Measurements from ENCODE around the gene DCTN3. TPM values are rescaled to one million over a fixed set of nuclear protein-coding genes. Genes with fewer than 3 reads are reported as not detected.

Gene DCTN3
- total RNA-seq, 6 experiments from 2014 or later, result 150 to 176 (median 161) TPM

DNA sequence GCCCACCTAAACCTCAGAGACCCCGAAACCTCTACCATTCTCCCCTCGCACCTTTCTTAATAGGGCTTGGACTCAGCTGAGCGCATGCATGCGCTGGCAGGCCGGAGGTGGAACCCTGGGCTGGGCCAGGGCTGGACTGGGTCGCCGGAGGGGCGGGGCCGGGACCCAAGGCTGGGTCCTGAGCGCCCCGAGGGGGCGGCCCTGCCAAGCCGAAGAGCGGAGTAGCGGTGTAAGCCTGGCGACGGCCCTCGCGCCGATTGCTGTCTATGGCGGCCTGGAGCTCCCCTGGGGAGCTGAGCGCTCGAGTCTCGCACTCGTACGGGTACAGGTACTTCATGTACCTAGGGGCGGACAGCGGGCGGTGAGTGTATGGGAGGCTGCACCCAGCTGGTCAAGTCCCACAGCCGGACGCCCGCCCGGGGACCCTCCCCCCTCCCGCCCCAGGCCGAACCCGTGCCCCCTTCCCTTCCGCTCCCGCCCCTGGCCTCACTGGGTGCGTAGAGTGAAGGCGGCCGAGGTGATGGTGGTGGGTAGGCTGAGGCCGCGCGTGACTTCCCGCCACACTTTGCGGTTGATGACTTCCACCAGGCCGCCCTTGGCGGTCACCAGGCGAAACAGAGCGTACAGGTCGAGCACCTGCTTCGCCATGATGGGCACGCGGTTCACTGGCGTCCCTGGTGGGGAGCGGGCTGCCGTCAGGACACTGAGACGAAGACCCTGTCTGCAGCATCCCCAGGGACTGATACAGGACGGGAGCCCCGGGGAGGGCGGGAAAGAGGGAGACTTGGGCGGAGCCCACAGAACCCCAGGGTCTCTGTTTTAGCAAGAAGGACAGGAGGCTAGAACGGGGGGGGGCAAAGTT lies 3.3 kb upstream of the DCTN3 start:
- TF ChIP-seq, protein P1, sequence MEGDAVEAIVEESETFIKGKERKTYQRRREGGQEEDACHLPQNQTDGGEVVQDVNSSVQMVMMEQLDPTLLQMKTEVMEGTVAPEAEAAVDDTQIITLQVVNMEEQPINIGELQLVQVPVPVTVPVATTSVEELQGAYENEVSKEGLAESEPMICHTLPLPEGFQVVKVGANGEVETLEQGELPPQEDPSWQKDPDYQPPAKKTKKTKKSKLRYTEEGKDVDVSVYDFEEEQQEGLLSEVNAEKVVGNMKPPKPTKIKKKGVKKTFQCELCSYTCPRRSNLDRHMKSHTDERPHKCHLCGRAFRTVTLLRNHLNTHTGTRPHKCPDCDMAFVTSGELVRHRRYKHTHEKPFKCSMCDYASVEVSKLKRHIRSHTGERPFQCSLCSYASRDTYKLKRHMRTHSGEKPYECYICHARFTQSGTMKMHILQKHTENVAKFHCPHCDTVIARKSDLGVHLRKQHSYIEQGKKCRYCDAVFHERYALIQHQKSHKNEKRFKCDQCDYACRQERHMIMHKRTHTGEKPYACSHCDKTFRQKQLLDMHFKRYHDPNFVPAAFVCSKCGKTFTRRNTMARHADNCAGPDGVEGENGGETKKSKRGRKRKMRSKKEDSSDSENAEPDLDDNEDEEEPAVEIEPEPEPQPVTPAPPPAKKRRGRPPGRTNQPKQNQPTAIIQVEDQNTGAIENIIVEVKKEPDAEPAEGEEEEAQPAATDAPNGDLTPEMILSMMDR (IDR thresholded peaks at IDR 0.05), result no peak
- peaks cover 41% of the 10 kb centered on the region for H3K27me3 Mint-ChIP-seq (ENCODE audit: insufficient read depth)
- no peaks in the 10 kb centered on the region for H3K36me3 Mint-ChIP-seq (ENCODE audit: low read depth)
- no peak overlapping the region for H3K27ac Mint-ChIP-seq
- no peak for DNase-seq
- H3K4me3 Mint-ChIP-seq, result no peak overlapping the region
- no peaks in the 10 kb centered on the region for H3K9me3 Mint-ChIP-seq
- peaks cover 37% of the 10 kb centered on the region for H3K4me1 Mint-ChIP-seq (ENCODE audit: low read depth)

DNA sequence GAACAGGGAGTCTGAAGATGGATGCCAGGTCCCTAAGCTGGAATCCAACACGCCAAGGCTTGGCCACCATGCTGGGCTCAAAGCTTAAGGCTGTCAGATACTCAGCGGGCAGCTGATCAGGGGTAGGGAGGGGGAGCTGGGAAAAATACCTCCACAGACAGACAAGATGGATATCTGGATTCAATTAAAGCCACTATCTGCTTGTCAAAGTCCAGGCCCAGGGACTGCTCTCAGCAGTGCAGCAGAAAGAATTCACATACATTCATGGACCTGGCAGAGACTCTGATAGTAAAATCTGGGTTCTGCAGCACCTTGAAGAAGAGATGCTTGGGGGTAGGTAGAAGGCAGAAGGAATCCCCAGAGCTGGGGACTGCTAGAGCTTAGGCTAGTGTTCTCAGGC lies 5.2 kb downstream of the DCTN3 start:
- H3K9me3 Mint-ChIP-seq, result no peaks in the 10 kb centered on the region

DNA sequence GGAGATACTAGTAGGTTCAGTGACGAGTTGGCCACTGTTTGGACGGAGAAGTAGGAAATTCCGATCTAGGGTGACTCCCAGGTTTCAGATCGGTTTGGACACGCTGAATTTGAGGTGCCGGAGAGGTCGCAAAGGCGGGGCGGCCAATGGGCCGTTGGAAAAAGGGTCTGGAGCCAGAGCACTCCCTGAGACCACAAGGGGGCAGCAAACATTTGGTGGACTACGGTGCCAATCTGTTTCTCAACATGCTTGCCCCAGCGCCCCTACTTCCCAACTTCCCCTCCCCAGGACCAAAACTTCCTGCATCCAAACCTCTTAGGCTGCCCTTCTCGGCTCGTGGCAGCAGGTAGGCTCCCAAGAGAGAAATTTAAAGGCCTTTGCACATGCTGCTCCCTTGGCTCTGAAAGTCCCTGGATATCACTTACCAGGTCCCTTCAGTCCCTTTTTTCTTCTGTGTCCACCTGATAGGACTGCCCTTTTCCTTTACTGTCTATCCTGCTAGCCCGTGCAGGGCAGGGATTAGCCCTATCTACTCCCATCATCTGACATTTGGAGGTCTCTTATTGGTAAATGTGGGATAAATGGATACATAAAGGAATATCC lies 7.4 kb downstream of the DCTN3 start:
- H3K27me3 Mint-ChIP-seq (ENCODE audit: insufficient read depth), result no peaks in the 10 kb centered on the region
- TF ChIP-seq, protein P1 (IDR thresholded peaks at IDR 0.05), result peak; percentile 91
- peak overlapping the region; percentile 93 for H3K4me3 Mint-ChIP-seq
- H3K36me3 Mint-ChIP-seq (ENCODE audit: low read depth), result peaks cover 13% of the 10 kb centered on the region; the same call in 1 of the 2 replicates
- peak; percentile 71 for DNase-seq
- H3K4me1 Mint-ChIP-seq (ENCODE audit: low read depth), result peaks cover 18% of the 10 kb centered on the region
- H3K27ac Mint-ChIP-seq, result peak overlapping the region; percentile 84
- H3K9me3 Mint-ChIP-seq, result no peaks in the 10 kb centered on the region

More for the DNA sequence above, 5.2 kb downstream of the DCTN3 start:
- Mint-ChIP-seq H3K27ac (no peak overlapping the region), H3K4me3 (no peak overlapping the region), H3K27me3 (ENCODE audit: insufficient read depth) (no peaks in the 10 kb centered on the region), H3K36me3 (ENCODE audit: low read depth) (peaks cover 13% of the 10 kb centered on the region; the same call in 1 of the 2 replicates), H3K4me1 (ENCODE audit: low read depth) (peaks cover 32% of the 10 kb centered on the region)
- TF ChIP-seq, protein P1 (IDR thresholded peaks at IDR 0.05), result no peak
- no peak for DNase-seq

DNA sequence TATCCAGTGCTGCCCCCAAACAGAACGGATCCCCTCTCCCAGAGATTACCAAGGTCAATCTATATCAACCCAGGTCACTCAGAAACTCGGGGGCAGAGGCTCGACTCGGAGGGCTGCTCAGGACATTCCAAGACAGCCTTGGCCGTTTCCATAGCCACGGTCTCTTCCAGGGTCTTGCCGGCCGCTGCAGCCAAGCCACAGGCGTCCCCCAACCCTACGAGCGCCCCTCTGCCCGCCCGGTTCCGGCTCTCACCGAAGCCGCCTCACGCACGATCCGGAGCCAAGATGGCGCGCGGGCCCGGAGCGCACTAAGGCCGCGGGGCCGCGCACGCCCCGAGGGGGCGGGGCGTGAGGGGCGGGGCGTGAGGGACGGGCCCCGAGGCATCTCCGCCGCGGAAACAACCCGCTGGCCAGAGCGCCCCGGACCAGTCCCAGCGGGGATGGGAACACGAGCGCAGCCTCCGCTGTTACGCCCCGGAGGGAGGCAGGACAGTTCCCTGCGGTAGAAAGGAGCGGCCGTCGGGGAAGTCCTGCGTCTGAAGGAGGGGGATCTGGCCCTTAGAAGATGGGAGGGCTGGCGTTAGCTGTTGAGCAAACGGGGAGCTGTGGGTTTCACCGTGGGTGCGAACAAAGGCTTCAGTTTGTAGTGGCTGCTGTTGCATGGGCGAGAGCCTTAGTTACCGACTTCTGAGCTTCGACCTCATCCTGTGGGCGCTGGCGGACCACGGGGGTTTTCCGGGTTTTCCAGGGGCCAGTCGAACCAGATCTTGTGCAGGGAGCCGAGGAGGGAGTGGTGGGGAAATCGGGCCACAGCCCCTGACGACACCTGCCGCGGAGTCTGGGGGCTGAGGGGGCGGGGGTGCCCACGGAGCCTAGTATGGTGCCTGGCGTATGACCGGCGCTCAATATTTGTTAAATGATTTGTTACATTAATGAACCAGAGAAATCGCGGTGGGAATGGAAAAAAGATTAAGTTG lies 8.2 kb downstream of the DCTN3 start, which contains the start of gene RPP25L:
RPP25L (minus strand) TSS at position 287 of the 977 bp plus-strand sequence. CDS start 801 bp downstream, outside the sequence.
- H3K4me3 Mint-ChIP-seq, result peak within 1 kb of the TSS; percentile 93
- H3K27ac Mint-ChIP-seq, result peak within 1 kb of the TSS; percentile 84
- TF ChIP-seq, protein P1 (IDR thresholded peaks at IDR 0.05), result no peak
- H3K9me3 Mint-ChIP-seq, result no peaks in the 10 kb centered on the region
- H3K27me3 Mint-ChIP-seq (ENCODE audit: insufficient read depth), result no peaks in the 10 kb centered on the region
- peaks cover 8% of the 10 kb centered on the region; the same call in 1 of the 2 replicates for H3K36me3 Mint-ChIP-seq (ENCODE audit: low read depth)
- DNase-seq, result peak; percentile 72
- H3K4me1 Mint-ChIP-seq (ENCODE audit: low read depth), result peaks cover 18% of the 10 kb centered on the region

DNA sequence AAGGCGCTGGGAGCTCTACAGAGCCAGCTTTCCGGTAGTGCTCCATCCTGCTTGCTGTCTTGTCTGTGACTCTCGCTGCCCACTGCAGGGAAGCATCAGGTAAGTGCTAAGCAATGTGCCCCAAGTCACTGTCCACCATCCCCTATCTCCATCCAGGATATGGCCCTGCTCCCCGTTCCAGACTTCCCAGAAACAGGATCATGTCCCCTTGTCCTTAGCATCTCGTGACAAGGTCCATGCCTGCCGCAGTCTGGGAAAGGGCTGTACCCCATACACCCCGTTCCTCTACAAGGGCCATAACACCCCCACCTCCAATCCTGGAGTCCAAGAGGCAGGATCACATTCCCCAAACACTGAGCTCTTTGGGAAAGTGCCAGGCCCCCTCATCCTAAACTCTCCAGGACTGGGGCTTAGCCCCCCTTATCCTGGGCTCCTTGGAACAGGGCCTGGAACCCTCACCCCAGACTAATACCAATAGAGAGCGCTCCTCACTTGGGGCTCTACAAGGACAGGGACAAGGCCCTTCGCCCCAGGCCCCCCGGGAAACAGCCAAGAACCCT lies 9.0 kb downstream of the DCTN3 start:
- TF ChIP-seq, protein P1 (IDR thresholded peaks at IDR 0.05), result no peak
- Mint-ChIP-seq H3K27me3 (ENCODE audit: insufficient read depth) (no peaks in the 10 kb centered on the region), H3K9me3 (no peaks in the 10 kb centered on the region), H3K36me3 (ENCODE audit: low read depth) (peaks cover 3% of the 10 kb centered on the region; the same call in 1 of the 2 replicates), H3K4me3 (peak overlapping the region; percentile 93), H3K27ac (peak overlapping the region; percentile 84), H3K4me1 (ENCODE audit: low read depth) (peaks cover 18% of the 10 kb centered on the region)
- no peak for DNase-seq
